GM13977 (cell line): ENCODE measurements around the gene OPRL1.

Experiments
- DNase-seq: peaks from one replicate; pipeline ENCODE4 v3.0.0; 2012; ENCODE audit warnings: low spot score
- CTCF ChIP-seq: IDR thresholded peaks from 2 replicates; pipeline ENCODE4 v1.5.1; 2012; ENCODE audit warnings: mild to moderate bottlenecking, control low read depth; ENCODE audit not compliant: insufficient read depth; ENCODE audit errors: extremely low read depth, missing control alignments
- in situ Hi-C: fragments of 300-500 bp; cut with MboI; formaldehyde crosslinking; loops from one replicate; pipeline ENCODE4 v1.12.0; 2022; ENCODE audit warnings: low sequenced_read_pairs, low pct_unique_long_range_greater_than_20kb, mixed read lengths, inconsistent platforms; ENCODE audit not compliant: unreplicated experiment

The OPRL1 gene

GRCh38 chr20:64112691-64113443, 33.0 kb downstream of the OPRL1 start:
- no peak for DNase-seq
- TF ChIP-seq CTCF, result no peak
- in situ Hi-C loops, result no loop called here

GRCh38 chr20:64113444-64113775, 33.5 kb downstream of the OPRL1 start:
- DNase-seq, result no peak
- TF ChIP-seq CTCF, result no peak
- in situ Hi-C loops, result no loop called here

GRCh38 chr20:64113796-64114355, 34.0 kb downstream of the OPRL1 start:
- in situ Hi-C loops, result no loop called here
- no peak for TF ChIP-seq CTCF
- no peak for DNase-seq

GRCh38 chr20:64114356-64114971, 34.6 kb downstream of the OPRL1 start:
- no peak for TF ChIP-seq CTCF
- in situ Hi-C loops, result no loop called here
- no peak for DNase-seq

- DNase-seq, result no peak
- TF ChIP-seq CTCF, result no peak
- in situ Hi-C loops, result no loop called here
These were observed 35.5 kb downstream of the OPRL1 start for GRCh38 chr20:64115171-64115911.

GRCh38 chr20:64116016-64116415, 36.1 kb downstream of the OPRL1 start:
- DNase-seq, result no peak
- in situ Hi-C loops, result no loop called here
- TF ChIP-seq CTCF, result no peak
